ENCODE data around the gene COL25A1. TPM values are rescaled to one million over a fixed set of nuclear protein-coding genes. Genes with fewer than 3 reads are reported as not detected.

COL25A1 gene
- total RNA-seq, 1 experiment from 2014 or later = 4.2 TPM

- H3K4me3 Mint-ChIP-seq = no peak overlapping the region
- no peaks in the 10 kb centered on the region for H4K20me1 ChIP-seq (ENCODE audit: control insufficient read depth, insufficient read depth, insufficient read length)
- WGBS (ENCODE audit: extremely low coverage, insufficient read length, low lambda C conversion rate) = no CpG with 5 or more reads among the region's 7 CpGs
- no peak overlapping the region for H2AFZ ChIP-seq (ENCODE audit: low read length)
- H3K79me1 ChIP-seq (ENCODE audit: insufficient read depth, low read depth, low read length, poor library complexity, severe bottlenecking) = no peaks in the 10 kb centered on the region
- H3K27me3 Mint-ChIP-seq (ENCODE audit: low read depth) = no peaks in the 10 kb centered on the region
- no peak overlapping the region for H3K4me2 ChIP-seq (ENCODE audit: insufficient read depth, insufficient read length, low read length)
- no peak overlapping the region for H3K14ac ChIP-seq (ENCODE audit: insufficient read depth, low read length)
- no peaks in the 10 kb centered on the region for H3K9me3 ChIP-seq (ENCODE audit: control insufficient read depth, low read depth, low read length)
- H3K36me3 Mint-ChIP-seq (ENCODE audit: insufficient read depth in 1 of 3, low read depth in 3 of 3) = no peaks in the 10 kb centered on the region
- peaks cover 0 to 2% of the 10 kb centered on the region in 2 experiments; a peak in 1 of 4 replicates for H3K4me1 Mint-ChIP-seq
- H2BK20ac ChIP-seq (ENCODE audit: low read depth, low read length, poor library complexity, severe bottlenecking) = no peak overlapping the region
- H4K91ac ChIP-seq (ENCODE audit: insufficient read length, low read depth, low read length) = no peak overlapping the region
- H4K5ac ChIP-seq (ENCODE audit: insufficient read length, low read depth, low read length) = no peak overlapping the region
- H3K4ac ChIP-seq (ENCODE audit: low read depth, low read length) = no peak overlapping the region
- no peaks in the 10 kb centered on the region for H3K4me1 ChIP-seq (ENCODE audit: insufficient read depth, low read length)
- H3K27me3 ChIP-seq (ENCODE audit: insufficient read depth, low read length) = no peaks in the 10 kb centered on the region
- no peaks in the 10 kb centered on the region for H3K23me2 ChIP-seq (ENCODE audit: insufficient read length, low read depth, low read length, poor library complexity, severe bottlenecking)
- H3K27ac Mint-ChIP-seq = no peak overlapping the region
- H3K18ac ChIP-seq (ENCODE audit: insufficient read length, low read depth, low read length) = no peak overlapping the region
- no peak for TF ChIP-seq CTCF (conservative IDR thresholded peaks at IDR 0.05)
- H2BK120ac ChIP-seq (ENCODE audit: low read depth, low read length, poor library complexity, severe bottlenecking) = no peak overlapping the region
- H3K56ac ChIP-seq (ENCODE audit: insufficient read length, low read depth, low read length) = no peak overlapping the region
- H3T11ph ChIP-seq (ENCODE audit: low read length) = no peak overlapping the region
- no peak overlapping the region for H3K23ac ChIP-seq (ENCODE audit: insufficient read length, low read depth, low read length)
- H2AK5ac ChIP-seq (ENCODE audit: insufficient read length, low read length) = no peak overlapping the region
- H2BK12ac ChIP-seq (ENCODE audit: insufficient read length, low read depth, low read length) = no peak overlapping the region
- H2BK15ac ChIP-seq (ENCODE audit: low read depth, low read length) = no peak overlapping the region
- H3K79me2 ChIP-seq (ENCODE audit: insufficient read depth, low read length) = no peaks in the 10 kb centered on the region
- H4K8ac ChIP-seq (replicated peaks; ENCODE audit: insufficient read length, low read depth, low read length) = no peak overlapping the region
- DNase-seq = no peak
- no peaks in the 10 kb centered on the region for H3K9me3 Mint-ChIP-seq
- H2BK5ac ChIP-seq (ENCODE audit: insufficient read length, low read length) = no peak overlapping the region
- no peak overlapping the region for H3K27ac ChIP-seq (ENCODE audit: insufficient read length, low read depth, low read length)
- H3K9ac ChIP-seq (ENCODE audit: extremely low read depth, insufficient read length, low read length) = no peak overlapping the region
Observed at GRCh38 chr4:109157696-109158095, 144.8 kb downstream of the COL25A1 start.
